ENCODE data around the gene CPT2.

The CPT2 gene

DNA sequence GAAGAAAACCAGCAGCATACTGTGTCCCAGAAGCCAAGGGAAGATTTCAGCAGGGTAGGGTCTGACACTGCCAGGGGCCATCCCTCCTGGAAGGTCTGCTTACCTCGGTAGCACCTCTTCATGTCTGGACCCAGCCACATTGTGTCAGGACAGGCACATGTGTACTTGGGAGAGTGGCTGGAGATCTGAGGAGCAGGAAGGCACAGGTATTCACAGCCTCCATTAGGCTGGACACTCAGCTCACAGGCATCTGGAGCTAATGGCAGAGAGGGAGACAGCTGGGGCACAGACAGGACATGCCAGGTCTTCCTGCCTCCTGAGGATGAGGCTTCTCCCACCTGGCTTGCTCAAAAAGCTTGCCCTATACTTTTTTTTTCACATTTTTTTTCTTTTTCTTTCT lies 61.6 kb downstream of the CPT2 start:
- DNase-seq (ENCODE audit: insufficient read length, low spot score) (no peak), FAIRE-seq (no peak)

DNA sequence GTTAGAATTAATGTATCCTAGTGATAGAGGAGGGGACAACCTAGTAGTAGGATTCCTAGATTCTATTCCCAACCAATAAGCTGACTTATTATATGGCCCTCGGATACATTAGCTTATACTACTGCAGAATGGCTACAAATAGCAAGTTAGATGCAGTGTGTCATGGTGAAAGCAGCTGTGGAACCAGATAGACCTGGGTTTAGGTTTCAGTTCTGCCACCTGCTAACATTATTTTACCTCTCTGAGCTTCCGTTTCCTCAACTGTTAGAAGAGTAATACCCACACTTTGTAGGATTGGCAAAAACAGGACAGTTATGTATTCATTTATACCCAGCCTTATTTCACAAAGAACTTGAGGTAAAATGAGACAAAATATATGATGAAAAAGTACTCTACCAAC lies 63.3 kb downstream of the CPT2 start:
- no peak for FAIRE-seq
- DNase-seq (ENCODE audit: insufficient read length, low spot score): no peak

DNA sequence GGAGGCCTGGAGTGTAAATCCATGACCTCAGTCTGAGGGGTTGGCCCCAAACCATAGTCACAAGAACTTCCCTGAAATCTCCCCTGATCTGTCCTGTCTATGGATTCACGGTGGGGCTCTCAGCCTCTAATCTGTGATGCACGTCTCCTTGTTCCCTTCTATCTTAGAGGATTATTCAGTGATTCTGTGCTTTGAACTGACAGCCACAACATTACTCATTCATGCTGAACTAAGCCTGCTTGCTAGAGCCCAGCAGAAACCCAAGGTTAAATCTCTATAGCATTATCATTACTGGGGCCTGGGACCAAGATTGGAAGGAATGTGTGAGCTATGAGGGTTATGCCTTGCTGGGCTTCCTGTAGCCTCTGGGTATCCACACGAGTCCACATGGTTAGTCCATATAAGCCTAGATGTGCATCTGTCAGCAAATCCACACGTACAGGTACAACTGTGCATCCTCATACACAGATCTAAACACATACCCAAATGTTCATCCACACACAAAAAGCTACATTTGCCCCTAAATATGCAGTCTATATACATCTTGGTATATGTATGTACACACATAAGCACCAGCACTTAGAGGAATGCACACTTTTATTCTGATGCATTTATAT lies 64.1 kb downstream of the CPT2 start:
- FAIRE-seq (no peak), DNase-seq (ENCODE audit: insufficient read length, low spot score) (no peak)

DNA sequence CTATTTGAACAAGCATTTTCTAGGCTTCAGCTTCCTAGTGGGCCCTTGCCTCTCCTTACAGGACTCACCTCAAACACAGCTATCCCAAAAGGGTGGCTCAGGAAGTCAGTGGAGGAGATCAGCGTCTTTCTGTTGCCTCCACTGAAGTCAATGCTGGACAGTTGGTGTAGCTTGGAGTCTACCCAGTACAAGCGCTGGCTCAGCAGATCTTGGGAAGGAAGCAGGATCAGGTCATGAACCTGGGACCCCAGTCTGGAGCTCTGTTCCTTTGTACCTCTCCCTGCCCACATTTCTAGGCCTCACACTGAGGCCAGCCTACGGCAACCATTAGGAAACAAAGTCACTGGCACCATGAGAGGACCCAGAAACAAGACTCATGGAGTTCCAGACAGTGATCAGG lies 65.4 kb downstream of the CPT2 start:
- FAIRE-seq: no peak
- no peak for DNase-seq (ENCODE audit: insufficient read length, low spot score)
